ENCODE measurements around the gene MAG.

MAG gene

GRCh38 chr19:35363001-35363590 is 71.1 kb downstream of the MAG start:
- no peak for DNase-seq (ENCODE audit: low spot score)

All from iPS-NIHi11 (cell line).